ENCODE data around the gene CPN1.

Gene CPN1

GRCh38 chr10:100120550-100120949 is 38.9 kb upstream of the CPN1 start:
- H3K4me3 ChIP-seq (replicated peaks in 1 of 2; ENCODE audit: low read depth in 2 of 2, low read length in 2 of 2): no peak overlapping the region
- DNase-seq (ENCODE audit: low read depth in 2 of 2): no peak
- no peak for TF ChIP-seq CTCF (IDR thresholded peaks at IDR 0.05; ENCODE audit: low read depth, low read length)

GRCh38 chr10:100119726-100120125 is 38.1 kb upstream of the CPN1 start:
- TF ChIP-seq CTCF (IDR thresholded peaks at IDR 0.05; ENCODE audit: low read depth, low read length): no peak
- H3K4me3 ChIP-seq (replicated peaks in 1 of 2; ENCODE audit: low read depth in 2 of 2, low read length in 2 of 2): no peak overlapping the region
- DNase-seq (ENCODE audit: low read depth in 2 of 2): no peak

- TF ChIP-seq CTCF (IDR thresholded peaks at IDR 0.05; ENCODE audit: low read depth, low read length): no peak
- no peak overlapping the region for H3K4me3 ChIP-seq (replicated peaks in 1 of 2; ENCODE audit: low read depth in 2 of 2, low read length in 2 of 2)
- DNase-seq (ENCODE audit: low read depth in 2 of 2): no peak
Observed at GRCh38 chr10:100114976-100115770, 33.5 kb upstream of the CPN1 start.

- no peak for DNase-seq (ENCODE audit: low read depth in 2 of 2)
- no peak overlapping the region for H3K4me3 ChIP-seq (replicated peaks in 1 of 2; ENCODE audit: low read depth in 2 of 2, low read length in 2 of 2)
- no peak for TF ChIP-seq CTCF (IDR thresholded peaks at IDR 0.05; ENCODE audit: low read depth, low read length)
Observed at GRCh38 chr10:100114460-100114859, 32.8 kb upstream of the CPN1 start.

GRCh38 chr10:100109670-100110069 is 28.0 kb upstream of the CPN1 start:
- no peak for DNase-seq (ENCODE audit: low read depth in 2 of 2)
- no peak overlapping the region for H3K4me3 ChIP-seq (replicated peaks in 1 of 2; ENCODE audit: low read depth in 2 of 2, low read length in 2 of 2)
- no peak for TF ChIP-seq CTCF (IDR thresholded peaks at IDR 0.05; ENCODE audit: low read depth, low read length)

GRCh38 chr10:100106865-100107264 is 25.2 kb upstream of the CPN1 start:
- no peak overlapping the region for H3K4me3 ChIP-seq (replicated peaks in 1 of 2; ENCODE audit: low read depth in 2 of 2, low read length in 2 of 2)
- no peak for DNase-seq (ENCODE audit: low read depth in 2 of 2)
- no peak for TF ChIP-seq CTCF (IDR thresholded peaks at IDR 0.05; ENCODE audit: low read depth, low read length)

GRCh38 chr10:100104300-100104699 is 22.6 kb upstream of the CPN1 start:
- no peak for TF ChIP-seq CTCF (IDR thresholded peaks at IDR 0.05; ENCODE audit: low read depth, low read length)
- H3K4me3 ChIP-seq (replicated peaks in 1 of 2; ENCODE audit: low read depth in 2 of 2, low read length in 2 of 2): no peak overlapping the region
- no peak for DNase-seq (ENCODE audit: low read depth in 2 of 2)
